Fibroblast of skin of left biceps (primary cell): Measurements from ENCODE around the gene B4GALT7.
A peak's percentile ranks its signal among the peaks of the same experiment; 100 is the strongest.
"Not testable (repeated sequence)": the region's sequence is repeated elsewhere in the genome, so short reads cannot be mapped to it uniquely, and the experiment has no call there.

Source experiments
- DNase-seq, 2 experiments: peaks; one replicate each; pipeline ENCODE4 v3.0.0-alpha.2; 2013; ENCODE audit warnings: low read depth in 2 of 2

The B4GALT7 gene, protein sequence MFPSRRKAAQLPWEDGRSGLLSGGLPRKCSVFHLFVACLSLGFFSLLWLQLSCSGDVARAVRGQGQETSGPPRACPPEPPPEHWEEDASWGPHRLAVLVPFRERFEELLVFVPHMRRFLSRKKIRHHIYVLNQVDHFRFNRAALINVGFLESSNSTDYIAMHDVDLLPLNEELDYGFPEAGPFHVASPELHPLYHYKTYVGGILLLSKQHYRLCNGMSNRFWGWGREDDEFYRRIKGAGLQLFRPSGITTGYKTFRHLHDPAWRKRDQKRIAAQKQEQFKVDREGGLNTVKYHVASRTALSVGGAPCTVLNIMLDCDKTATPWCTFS

DNA sequence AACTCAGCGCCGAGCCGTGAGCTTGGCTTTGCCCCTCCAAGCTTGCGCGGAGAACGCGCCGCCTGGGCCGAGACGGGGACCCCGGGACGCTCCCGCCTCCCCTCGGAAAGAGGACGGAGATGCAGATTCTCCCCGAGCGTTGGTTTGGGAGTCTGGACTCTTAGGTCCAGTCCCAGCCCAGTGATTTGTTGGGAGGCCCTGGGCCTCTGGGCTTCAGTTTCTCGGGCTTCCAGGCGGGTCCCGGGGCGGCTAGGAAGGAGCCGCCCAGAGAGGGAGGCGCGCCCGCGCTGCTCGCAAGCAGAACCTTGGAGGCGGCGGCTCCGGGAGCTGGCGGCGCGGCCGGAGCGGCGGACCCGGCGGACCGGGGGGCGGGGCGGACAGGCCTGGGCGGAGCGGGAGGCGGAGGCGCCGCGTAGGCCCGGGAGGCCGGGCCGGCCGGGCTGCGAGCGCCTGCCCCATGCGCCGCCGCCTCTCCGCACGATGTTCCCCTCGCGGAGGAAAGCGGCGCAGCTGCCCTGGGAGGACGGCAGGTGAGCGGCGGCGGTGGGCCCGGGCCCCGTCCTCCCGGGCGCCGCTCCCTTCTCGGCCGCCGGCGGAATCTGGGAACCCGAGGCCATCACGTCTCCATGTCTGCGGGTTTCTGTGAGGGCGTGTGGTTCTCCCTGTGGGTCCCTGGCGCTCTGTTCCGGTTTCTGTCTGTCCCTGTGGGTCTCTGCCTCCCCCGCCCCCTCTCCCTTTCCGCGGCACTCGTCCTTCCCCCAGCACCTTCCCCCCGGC lies at the start of gene B4GALT7:
Gene B4GALT7 (plus strand): TSS at position 402 of the 777 bp plus-strand sequence. CDS start 79 bp downstream, at position 481.
- peak; percentile 40 to 42 for DNase-seq

DNA sequence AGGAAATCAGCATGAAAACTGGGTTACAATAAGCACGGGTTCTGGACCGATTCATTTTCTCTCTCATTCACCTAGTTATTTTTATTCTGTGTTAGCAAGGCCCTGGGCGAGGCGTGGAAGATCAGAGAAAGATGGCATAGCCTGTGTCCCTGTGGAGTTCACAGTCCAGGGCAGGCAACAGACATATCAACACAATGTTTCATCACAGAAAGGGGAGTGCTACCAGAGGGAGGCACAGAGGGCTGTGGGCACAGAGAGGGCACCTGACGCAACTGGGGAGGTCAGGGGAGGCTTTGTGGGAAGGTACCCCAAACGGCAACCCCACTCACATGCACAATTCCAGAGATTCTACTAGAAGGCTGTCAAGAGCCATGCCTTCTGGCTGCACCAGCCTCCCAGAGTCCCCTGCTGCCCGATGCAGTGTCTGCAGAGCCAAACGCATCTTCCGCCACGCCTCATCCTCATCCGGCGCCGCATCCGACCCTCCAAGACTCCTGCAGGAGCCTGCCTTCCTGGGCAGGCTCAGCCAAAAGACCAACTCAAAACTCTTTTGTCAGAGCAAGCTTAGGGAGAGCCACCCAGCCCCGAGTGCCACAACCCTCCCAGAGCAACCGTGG lies 47.0 kb upstream of the B4GALT7 start:
- DNase-seq: no peak

DNA sequence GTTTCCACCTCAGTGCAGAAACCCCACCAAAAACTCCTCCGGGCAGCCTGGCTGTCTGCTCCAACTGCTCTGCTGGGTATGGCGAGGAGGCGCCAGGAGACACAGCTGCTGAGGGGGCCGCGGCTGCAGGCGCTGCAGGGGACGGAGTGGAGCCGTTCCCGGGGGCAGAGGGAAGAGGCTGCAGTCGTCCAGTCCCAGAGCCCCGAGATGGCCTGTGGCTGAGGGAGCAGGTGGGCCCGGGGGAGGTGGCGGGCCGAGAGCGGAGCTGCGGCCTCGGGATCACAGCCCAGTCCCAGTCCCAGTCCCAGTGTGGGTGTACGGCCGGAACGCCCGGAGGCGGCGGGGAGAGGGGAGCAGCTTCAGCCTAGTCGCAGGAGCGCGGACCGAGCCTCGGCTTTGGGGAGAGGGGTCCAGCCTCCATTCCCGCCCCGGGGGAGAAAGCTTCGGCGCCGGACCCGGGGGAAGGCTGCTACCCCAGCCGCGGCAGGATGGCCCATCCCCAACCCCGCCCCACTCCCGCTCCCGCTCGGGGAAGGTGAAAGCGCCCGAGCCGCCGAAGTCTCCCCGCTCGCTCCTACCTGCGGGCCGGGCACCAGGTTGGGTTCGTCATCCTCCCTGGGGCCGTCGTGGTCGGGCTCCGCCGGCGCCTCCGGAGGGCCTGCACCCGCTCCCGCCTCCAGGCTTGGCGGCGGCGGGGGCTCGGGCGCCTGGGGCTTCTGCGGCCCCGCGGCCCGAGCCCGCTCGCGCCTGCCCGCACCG lies 46.1 kb upstream of the B4GALT7 start:
- no peak for DNase-seq

DNA sequence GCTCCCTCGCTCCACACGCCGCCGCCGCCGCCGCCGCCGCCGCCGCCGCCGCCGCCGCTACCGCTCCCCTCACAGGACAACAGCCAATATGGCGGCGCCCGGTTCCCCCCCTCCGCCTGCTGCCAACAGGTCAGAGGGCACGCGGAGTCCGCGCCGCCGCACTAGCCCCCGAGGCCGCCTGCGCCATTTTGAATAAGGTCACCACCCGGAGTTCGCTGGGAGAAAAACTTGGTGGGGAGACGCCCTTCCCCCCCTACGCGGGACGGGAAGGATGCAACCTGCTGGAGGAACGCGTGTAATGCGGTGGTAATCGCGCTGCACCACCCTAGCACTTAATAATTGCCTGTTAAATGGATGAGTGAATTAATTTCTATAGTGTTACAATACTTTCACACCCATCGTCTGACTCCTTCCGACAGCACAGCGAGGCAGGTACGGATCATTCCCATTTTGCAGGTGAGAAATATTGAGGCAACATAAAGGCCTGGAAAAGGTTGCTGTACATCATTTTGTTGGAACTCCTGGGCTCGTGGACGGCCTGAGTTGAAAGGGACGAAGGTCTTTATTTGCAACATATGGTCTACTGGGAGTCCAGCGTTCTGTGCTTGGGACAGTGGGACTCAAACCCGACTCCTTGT lies 45.3 kb upstream of the B4GALT7 start, which contains the start of gene FAM193B:
Gene FAM193B (minus strand): TSS at position 90 of the 638 bp plus-strand sequence. CDS start 105 bp downstream, outside the sequence.
- peak; percentile 71 to 78 for DNase-seq

DNA sequence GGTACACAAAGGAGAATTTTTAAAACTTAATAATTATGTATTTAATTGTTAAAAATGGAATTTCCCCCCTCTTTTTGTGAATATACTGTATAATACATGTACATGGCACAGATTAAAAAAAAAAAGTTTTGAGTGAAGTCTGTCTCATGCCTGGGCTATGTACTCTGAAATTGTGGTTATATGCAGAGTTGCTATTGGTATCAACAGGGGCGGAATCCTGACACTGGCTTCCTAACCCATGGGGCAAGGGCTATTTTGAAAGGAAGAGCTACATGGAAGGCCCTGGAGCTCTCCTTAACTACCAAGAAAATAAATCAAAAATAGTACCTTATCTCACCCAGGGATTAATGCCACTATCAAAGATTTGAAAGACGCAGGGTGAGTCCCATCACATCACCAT lies 44.7 kb upstream of the B4GALT7 start:
- no peak for DNase-seq

DNA sequence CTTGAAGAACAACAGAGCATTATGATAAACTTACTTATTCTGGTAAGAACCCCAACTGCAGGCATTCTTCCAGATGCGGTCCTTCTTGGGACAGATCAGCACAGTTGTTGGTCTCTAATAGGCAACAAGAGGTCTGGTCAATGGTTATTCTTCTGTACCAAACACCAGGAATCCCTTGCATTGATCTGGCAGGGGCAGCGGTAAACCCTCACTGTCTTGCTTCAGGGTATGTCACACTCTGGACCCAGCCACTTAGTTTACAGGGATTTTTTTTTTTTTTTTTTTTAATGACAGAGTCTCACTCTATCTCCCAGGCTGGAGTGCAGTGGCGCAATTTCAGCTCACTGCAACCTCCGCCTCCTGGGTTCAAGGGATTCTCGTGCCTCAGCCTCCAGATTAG lies 44.3 kb upstream of the B4GALT7 start:
- DNase-seq: no peak

DNA sequence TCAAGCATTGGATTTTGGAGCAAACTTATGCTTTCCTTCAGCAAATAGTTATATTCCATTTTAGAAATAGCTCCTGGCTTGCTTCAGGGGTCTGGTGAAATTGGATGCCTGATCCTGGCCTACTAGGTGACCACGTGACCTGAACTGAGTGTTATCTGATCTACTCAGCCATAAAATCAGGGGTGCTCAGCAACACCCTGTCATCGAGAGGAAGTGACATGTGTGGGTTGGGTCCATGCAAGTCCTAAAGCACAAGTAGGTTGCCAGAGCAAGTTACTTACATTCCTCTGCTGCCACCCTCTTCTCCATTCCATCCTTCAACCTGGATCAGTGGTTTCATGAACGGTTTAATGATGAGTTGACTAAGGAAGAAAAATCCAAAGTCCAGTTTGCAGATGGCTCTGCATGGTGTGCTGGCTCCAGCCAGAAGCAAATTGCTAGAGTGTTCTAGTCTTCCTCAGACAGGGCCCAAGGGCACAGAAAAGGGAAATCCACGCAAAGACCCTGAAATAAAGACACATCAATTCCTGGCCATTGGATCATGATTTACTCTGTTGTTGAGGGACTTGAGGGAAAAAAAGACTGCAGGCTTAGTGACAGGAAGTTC lies 42.8 kb upstream of the B4GALT7 start:
- DNase-seq: no peak

DNA sequence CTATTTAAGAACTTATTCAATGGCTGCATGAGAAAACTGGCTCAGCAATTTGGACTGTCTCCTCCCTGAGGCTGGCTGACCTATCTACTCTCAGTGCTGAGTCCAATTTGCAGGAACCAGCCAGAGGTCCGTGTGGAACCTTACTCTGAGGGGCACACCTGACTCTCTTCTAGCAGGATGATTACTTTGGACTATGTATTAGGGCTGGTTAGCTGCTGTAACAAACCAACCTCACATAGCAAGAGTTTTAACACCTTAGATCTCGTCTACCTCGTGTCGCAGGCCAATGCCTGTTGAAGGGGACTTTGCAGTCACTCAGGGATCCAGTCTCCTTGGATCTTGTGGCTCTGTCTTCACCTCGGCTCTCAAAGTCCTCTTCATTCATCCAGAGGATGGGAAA lies 42.1 kb upstream of the B4GALT7 start:
- DNase-seq: no peak

DNA sequence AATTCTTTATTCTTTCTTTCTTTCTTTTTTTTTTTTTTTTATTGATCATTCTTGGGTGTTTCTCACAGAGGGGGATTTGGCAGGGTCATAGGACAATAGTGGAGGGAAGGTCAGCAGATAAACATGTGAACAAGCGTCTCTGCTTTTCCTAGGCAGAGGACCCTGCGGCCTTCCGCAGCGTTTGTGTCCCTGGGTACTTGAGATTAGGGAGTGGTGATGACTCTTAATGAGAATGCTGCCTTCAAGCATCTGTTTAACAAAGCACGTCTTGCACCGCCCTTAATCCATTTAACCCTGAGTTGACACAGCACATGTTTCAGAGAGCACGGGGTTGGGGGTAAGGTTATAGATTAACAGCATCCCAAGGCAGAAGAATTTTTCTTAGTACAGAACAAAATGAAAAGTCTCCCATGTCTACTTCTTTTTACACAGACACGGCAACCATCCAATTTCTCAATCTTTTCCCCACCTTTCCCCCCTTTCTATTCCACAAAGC lies 40.4 kb upstream of the B4GALT7 start:
- not testable (repeated sequence) for DNase-seq

DNA sequence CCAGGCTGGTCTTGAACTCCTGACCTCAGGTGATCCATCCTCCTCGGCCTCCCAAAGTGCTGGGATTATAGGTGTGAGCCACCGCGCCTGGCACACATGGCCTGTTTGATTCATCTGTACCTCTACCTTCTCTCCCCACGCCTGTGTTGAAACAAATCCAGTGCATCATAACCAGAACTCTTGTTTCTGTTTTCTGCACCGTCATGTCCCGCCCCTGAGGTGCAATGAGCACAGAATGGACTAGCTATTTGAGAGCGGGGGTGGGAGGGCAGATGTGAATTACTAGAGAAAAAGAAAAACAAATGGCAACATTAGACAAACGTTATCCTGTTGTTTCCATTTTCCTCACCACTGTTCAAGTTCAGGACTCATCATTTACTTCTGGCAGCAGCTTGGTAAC lies 34.9 kb upstream of the B4GALT7 start:
- DNase-seq: no peak

DNA sequence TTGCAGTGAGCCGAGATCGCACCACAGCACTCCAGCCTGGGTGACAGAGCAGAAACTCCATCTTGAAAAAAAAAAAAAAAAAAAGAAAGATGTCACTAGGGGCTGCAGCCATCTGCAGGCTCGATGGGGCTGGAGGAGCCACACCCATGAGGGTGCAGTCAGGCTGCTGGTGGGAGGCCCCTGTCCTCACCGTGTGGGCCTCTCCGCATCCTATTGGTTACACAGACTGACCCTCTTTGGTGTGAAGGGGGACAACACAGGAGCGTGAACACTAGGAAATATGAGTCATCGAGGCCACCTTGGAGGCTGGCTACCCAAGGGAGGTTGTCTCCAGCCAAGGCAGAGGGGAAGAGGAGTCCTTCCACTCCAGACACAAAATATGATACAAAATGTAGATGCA lies 31.6 kb upstream of the B4GALT7 start:
- no peak for DNase-seq

DNA sequence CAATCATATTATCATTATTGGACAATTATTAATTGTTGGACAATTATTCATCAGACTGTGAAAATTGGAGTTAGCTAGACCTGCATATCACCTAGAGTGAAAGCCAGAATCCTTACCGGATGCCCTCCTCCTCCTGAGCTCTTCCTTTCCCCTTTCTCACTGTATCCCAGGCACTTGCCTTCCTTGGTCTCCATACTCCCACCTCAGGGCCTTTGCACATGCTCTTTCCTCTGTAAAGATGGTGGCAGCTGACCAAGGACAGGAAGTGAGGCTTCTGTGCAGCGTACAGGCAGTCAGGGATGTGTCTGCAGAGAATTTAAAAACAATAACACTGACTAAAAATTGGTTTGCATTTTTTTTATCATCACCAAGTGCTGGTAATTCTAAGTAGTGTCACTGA lies 30.0 kb upstream of the B4GALT7 start:
- DNase-seq: no peak

DNA sequence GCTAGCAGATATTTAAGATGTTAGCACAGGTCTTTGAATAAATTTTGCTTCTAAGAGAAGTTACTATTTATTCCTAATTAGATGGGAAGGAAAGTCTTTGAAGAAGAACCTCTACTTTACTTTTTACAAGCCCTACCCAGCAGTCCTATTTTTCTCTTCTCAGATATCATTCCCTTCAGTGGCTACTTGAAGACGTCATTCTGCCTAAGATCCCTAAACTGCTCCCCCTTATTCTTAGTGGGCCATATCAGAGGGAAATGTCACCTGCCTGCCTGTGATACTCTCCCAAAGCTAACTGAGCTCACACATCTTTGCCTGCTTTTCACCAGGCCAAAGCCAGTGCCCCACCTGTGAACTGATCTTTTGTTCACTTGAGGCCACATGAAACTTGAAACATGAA lies 24.4 kb upstream of the B4GALT7 start:
- no peak for DNase-seq

DNA sequence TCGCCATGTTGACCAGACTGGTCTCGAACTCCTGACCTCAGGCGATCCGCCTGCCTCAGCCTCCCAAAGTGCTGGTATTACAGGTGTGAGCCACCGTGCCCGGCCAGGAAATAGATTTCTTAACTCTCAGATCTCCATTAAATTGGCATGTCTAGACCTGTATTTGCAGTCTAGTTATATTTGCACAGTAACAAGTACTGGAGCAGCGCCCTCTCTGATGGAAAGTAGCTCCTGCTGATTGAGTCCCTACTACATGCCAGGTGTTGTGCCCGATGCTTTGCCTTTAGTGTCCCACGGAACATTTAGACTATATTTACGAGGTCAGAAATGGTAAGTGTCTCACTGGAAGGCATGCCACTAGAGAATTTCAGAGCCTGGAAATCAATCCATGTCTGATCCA lies 23.8 kb upstream of the B4GALT7 start:
- DNase-seq: no peak

DNA sequence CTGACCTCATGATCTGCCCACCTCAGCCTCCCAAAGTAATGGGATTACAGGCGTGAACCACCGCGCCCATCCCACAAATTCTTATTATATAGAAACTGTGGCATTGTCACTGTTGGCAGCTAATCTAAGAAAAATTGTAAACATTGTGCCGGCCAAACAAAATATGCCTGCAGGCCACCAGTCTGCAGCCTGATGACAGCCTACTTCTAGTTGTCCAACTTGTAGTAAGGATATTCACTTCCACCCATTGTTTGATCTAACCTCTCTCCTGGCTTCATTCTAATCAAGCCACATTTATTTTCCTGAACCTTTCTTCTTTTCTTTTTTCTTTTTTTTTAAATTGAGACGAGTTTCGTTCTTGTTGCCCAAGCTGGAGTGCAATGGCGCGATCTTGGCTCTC lies 21.6 kb upstream of the B4GALT7 start:
- no peak for DNase-seq

DNA sequence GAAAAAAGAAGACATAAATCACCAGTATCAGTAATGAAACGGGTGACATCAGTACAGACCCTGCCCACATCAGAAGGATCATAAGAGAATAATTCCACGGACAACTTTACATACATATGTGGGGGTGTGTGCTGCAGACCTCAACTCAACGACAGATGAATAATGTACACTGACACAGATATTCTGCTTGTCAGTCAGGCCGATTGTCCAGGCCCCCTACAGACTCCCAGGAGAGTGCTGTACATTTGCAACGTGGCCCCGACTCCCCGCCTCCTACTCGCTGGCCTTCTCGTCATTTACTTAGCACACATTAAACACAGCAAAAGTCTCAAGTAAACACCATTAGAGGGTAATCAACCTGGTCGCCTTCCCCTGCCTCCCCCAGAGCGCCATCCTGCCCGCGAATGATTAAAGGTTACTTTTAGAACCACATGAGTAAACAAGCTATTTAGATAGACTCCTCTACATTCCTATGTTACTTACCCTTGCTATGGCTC lies 11.5 kb upstream of the B4GALT7 start:
- no peak for DNase-seq

DNA sequence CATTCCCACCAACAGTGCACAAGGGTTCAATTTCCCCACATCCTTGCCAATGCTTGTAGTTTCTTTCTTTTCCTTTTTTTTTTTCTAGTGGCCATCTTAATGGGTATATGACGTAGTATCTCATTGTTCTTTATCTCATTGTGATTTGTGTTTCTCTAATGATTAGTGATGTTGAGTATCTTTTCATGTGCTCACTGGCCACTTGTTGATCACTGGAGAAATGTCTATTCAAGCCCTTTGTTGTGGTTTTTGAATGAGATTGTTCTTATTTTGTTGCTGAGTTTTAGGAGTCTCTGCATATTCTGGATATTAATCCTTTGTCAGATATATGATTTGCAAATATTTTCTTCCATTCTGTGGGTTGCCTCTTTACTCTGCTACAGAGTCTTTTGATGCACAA lies 9.5 kb upstream of the B4GALT7 start:
- no peak for DNase-seq

DNA sequence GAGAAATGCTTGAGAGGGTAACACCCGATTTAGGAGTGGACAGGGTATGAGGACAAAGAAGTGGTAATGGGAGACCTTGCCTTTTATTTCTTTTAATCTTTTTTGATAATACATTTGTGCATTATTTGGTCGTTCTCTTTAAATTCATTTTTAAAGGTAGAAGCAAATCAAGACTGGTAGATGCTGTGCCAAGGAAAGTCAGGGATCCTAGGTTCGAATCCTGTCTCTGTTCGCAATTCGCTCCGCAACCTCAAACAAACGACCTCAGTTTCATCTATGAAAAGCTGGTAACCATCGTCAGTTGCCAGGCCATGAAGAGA lies 8.3 kb upstream of the B4GALT7 start:
- no peak for DNase-seq

DNA sequence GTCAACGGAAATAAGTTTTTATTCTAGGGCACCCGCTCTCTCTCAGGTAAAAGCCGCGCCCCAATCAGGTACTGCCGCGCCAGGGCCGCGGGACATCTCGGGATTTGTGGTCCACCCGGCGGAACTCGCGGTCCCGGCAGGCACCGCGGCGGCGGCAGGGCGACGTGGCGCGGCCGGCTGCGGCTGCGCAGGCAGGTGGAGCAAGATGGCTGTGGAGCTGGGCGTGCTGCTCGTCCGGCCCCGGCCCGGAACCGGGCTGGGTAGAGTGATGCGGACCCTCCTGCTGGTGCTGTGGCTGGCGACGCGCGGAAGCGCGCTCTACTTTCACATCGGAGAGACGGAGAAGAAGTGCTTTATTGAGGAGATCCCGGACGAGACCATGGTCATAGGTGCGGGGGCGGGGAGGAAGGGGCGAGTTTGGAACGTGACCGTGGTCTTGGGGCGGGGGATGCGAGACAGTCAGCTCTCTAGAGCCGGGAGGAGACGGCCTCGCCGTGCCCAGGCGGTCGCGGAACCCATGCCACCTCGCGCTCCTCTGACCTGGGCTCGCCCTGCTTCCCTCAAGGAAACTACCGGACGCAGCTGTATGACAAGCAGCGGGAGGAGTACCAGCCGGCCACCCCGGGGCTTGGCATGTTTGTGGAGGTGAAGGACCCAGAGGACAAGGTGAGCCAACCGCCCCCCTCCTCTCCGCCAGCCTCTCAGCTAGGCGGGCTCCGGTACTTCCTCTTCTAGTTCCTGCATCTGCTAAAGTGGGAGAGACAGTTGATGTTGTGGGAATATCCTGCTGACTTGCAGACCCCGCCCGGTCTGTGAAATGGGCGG lies 7.7 kb upstream of the B4GALT7 start, which contains the start of gene TMED9:
Gene TMED9 (plus strand): TSS at position 194 of the 825 bp plus-strand sequence. CDS start 12 bp downstream, at position 206.
- peak; percentile 47 to 50 for DNase-seq

DNA sequence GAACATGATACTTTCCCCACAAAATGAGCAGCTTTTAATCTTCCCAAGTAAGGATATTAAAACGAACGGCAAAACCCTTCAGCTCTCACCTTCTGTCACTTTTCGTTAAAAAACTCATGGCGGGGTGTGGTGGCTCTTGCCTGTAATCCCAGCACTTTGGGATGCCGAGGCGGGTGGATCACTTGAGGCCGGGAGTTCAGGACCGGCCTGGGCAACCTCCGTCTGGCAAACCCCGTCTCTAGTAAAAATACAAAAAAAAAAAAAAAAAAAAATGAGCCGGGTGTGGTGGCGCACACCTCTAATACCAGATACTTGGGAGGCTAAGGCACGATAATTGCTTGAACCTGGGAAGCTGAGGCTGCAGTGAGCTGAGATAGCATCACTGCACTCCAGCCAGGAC lies 7.0 kb upstream of the B4GALT7 start:
- DNase-seq: no peak
